ENCODE measurements around the gene OR6C65.

Gene OR6C65

DNA sequence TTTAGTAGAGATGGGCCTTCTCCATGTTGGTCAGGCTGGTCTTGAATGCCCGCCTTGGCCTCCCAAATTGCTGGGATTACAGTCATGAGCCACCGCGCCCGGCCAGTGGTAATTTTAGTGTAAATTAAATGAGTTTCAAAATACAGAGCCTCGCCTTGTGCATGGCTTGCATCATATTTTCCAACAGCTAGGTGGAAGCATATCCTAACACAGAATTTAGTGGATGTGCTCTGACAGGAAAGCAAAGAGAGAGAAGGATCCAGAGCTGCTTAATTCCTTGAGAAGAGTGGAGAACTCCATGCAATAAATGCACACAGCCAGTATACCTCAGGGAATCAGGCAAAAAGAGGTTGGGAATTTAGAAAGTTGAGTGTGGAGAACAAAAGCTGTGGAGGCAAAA, 46.0 kb downstream of the OR6C65 start:
- no peak for DNase-seq (ENCODE audit: low spot score)

DNA sequence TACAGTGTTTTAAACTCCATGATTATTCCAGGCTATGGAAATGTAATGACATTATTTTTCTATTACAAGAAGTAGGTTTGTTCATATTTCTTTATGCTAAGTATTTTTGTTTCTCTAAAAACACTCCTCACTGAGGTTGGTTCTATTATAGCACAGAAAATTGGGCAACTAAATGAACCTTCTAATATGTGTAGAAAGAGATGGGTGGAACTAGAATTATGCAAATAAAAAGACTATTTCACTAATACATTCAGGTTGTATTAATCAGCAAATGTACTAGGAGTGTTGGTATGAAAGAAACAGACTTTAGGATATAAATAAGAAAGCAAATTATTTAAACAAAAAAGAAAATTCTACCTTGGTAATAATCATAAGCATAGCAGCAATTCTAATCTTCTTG, 48.5 kb downstream of the OR6C65 start:
- no peak for DNase-seq (ENCODE audit: low spot score)

All from CD4-positive, alpha-beta T cell treated with Interleukin-6 at 100 ng/mL for 8 hours (primary cell).